OCI-M1 (cell line): ENCODE results near the gene SH3RF1.
A peak's percentile ranks its signal among the peaks of the same experiment; 100 is the strongest.

Source experiments
- DNase-seq: peaks from one replicate; lab custom pipeline; 2025; lab: John Stamatoyannopoulos, UW

SH3RF1 gene

DNA sequence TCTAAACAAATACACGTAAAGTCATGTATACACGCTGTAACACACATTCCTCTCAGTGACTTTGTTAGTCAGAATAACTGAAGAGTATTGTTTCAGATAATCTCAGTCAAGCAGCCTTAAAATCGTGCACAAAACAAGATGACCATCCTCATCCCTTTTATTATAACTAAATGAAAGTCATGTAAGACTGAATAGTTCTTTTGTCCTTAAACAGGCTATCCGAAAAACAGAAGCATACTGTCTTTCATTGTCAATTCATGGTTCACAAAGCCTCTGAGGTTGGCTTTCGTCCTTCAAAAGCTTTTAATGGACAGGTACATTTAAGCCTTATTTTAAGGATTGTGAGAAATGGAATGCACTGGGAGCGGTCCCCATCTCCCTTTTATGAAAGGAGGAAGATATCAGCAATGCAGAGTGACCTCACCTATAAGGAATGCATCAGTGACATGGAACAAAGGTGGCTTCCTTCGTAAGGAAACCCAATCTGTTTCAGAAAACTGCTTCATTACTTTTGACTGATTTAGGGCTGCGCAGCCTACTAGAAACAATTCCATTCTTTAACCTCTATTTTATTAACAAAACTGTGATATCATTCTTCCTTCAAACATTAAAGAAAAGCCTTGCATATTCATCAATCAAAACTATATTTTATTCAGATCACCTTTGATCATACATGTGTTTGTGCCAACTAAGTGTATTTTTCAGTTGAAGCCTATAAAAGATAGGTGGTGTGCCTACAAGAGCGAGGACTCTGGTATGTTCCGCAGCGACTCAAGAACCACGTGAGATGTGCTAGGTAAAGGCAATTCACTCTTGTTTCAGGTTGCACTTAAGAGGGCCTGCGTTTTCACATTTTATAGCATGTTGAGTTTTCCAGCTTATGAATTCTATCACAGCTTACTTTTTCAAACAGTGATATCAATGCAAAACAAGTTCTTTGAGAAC, 19.2 kb downstream of the SH3RF1 start:
- DNase-seq, result no peak

DNA sequence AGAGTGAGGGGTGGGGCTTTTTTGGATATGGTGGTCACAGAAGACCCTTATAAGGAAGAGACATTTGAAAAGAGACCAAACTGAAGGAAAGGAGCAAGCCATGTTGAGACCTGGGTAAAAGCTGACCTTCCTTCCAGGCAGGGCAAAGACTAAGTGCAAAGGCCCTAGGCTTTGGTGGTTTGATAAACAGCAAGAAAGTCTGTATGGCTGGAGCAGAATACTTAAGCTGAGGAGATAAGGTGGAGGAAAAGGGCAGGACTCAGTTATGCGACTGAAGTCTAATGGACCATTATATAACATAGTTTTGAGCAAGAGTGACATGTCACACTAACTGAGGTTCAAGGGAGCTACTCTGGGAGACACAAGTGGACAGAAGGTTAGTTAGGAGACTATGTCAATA, 20.0 kb downstream of the SH3RF1 start:
- DNase-seq, result peak; percentile 50

- DNase-seq, result no peak
Observed at GRCh38 chr4:169249999-169250398, 20.8 kb downstream of the SH3RF1 start.

DNA sequence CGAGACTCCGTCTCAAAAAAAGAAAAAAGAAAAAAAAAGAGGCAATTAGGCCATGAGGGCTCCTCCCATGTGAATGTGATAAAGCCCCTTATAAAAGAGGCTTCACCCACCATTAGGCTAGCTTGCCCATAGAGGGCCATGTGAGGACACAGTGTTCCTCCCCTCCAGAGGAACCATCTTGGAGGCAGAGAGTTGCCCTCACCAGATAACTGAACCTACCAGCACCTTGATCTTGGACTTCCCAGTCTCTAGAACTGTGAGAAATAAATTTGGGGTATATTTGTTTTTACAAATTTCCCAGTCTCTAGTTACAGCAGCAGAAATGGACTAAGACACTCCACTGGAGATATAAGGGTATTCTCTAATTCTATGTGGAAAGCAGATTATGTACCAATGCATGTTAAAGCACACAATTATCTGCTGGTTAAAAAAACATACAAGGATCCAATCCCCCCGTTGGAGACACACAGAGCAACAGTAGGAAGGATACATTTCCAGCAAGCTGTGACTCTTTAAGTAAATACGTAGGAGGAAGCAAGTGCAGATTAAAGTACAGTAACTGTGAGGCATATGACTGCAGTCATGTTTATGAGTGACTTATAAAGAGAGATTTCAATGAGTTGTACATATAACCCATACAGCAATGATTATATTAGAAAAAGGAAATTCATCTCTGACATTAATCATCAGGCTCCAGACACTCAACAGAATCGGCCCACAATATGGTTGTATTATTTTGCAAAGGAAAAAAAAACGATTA, 21.4 kb downstream of the SH3RF1 start:
- peak; percentile 58 for DNase-seq

DNA sequence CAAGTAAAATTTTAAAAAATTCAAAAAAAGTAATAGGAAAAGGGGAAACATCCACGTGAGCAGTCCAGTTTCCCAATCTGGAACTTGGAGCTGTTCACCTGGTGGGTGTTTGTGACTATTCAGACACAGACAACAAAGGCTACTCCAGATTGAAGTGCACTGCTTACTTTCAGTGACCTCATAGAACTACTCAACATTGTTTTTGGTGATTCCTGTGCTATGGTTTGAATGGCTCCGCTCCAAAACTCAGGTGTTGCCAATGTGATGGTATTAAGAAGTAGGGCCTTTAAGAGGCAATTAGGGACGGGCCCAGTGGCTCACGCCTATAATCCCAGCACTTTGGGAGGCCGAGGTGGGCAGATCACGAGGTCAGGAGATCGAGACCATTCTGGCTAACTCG, 22.1 kb downstream of the SH3RF1 start:
- no peak for DNase-seq

GRCh38 chr4:169246957-169247396, 23.8 kb downstream of the SH3RF1 start:
- no peak for DNase-seq

- DNase-seq, result no peak
Observed at GRCh38 chr4:169246279-169246678, 24.5 kb downstream of the SH3RF1 start.

DNA sequence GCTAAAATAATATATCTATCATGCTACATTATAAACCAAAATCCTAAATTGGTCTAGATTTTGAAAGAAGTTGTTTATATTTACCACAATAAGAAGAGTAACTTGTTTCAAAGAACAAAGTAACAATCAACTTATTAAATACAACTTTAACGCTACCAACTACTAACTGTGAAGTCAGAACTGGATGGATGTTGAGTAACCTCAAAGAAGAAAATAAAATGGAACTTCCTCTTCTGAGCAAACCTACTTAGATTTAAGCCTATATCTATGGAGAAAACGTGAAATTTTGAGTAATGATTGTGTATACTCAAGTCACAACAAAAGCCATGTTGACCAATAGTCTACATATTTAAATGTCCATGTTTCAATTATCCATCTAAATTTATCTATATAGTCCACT, 25.7 kb downstream of the SH3RF1 start:
- peak; percentile 51 for DNase-seq

- no peak for DNase-seq
Observed at GRCh38 chr4:169243825-169244609, 26.7 kb downstream of the SH3RF1 start.

DNA sequence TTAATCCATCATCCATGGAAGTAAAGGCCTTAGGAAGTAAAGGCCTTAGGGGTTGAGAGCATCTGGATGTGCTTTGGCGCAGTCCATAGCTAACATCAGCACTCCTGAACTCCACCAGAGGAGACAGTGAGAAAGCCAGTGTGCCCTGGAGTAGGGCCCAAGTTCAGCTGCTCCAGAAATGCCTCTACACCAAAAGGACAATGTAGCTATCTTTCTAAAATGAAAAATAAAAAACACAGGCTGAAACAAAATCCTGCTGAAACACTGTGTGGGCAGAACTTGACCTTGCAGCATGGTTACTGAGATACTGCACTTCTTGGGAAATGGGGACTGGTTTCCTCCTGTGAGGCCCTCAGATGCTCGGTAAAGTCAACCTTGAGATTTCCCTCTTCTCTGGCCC, 29.3 kb downstream of the SH3RF1 start:
- DNase-seq, result no peak

GRCh38 chr4:169239221-169239905, 31.4 kb downstream of the SH3RF1 start:
- DNase-seq, result peak; percentile 24

GRCh38 chr4:169238445-169238844, 32.3 kb downstream of the SH3RF1 start:
- no peak for DNase-seq

GRCh38 chr4:169236873-169237626, 33.7 kb downstream of the SH3RF1 start:
- no peak for DNase-seq

DNA sequence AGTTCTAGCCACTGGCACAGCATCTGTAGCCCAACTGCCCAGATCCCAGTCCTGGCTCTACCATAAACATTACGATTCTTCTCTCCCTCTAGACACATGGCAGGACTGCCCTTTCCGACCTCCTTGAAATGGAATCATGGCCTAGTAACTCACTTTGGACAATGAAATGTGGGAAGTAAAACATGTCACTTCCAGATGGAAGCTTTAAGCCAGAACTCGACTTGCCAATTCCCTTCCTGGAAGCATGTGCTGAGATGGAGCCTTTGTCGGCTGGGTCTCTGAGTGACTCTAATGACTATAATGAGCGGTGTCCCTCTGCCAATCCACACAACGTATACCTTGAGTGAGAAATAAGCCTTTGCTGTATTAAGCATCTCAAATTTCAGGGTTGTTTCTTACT, 34.7 kb downstream of the SH3RF1 start:
- no peak for DNase-seq

DNA sequence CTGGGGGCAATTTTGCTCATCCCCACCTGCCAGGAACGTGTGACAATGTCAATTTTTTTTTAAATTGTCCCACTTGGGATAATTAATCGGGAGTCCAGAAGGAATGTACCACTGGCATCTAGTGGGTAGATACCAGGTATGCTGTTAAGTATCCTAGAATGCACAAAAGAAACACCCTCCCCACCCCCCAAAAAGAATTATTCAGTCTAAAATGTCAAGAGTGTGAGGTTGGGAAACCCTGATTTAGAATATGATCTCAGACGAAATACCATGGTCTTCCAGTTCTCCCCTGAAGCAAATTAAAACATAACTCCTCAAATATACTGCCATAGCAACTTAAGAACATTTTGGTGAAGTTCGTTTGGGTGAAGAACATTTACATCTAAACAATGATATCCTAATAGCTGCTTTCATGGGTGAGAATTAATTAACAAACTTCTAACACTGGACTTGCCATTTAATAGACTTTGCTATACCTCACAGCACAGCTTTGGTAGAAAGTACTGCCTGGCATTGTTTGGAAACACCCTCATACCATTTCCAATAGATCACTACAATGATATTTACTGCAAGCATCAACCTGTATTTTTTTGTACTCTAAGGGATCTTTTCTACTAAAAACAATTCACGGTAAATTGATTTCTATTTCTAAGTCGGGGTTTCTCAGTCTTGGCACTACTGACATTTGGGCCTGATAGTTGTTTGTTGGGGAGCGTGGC, 36.5 kb downstream of the SH3RF1 start:
- no peak for DNase-seq

DNA sequence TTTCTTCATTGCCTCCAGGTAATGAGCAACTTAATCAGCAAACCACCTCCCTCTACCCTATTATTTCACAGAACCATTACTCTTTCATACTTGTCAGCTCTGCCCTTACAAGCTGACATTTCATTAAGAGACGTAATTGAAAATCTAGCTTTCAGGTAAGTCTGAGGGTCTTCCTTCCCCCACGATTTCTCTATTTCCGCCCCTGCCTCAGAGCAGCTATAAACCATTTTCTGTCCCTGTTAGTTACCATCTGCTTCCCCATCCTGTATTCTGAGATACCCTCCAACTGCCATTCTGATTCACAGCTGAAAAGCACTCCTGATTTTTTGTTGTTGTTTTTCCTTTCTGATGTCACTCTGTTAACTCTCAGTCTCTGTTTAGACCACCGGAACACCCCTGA, 37.1 kb downstream of the SH3RF1 start:
- DNase-seq, result no peak

- DNase-seq, result no peak
Observed at GRCh38 chr4:169231647-169232262, 39.0 kb downstream of the SH3RF1 start.

DNA sequence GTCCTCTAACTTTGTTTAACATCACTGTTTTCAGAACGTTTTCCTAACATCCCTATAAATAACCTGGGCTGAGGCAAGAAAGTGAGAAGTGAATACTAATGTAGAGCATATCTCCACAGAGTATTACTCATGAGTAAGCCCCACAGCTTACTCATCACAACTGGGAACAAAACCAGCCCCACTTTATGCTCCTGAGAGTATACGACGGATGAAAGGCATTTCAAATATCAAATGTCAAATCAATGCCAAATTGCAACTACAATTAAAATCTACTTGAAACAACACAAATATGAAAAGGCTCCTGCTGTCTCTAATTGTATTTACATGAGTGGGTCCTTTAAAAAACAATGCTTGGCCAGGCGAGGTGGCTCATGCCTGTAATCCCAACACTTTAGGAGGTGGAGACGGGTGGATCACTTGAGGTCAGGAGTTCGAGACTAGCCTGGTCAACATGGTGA, 41.2 kb downstream of the SH3RF1 start:
- no peak for DNase-seq

GRCh38 chr4:169228076-169228475, 42.7 kb downstream of the SH3RF1 start:
- no peak for DNase-seq

DNA sequence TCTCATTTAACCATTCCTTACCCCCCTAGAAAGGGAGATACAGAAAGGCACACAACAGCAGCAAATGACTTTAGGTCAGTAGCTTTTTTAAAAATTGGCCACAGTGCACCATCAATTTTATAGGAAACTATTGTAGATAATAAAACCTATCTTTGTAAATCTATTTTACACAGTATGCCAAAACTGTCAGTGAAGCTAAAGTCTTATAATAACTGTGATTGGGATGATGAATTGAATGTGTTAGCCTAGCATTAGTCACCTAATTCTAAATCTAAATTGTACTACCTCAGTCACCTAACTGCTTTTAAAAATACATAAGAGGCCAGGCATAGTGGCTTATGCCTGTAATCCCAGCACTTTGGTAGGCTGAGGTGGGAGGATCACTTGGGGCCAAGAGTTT, 44.2 kb downstream of the SH3RF1 start:
- DNase-seq, result no peak
